Gastroesophageal sphincter (tissue), 4 donors: ENCODE data around the gene HIGD1A. TPM values are rescaled to one million over a fixed set of nuclear protein-coding genes. Genes with fewer than 3 reads are reported as not detected.

ENCODE experiments used
- ATAC-seq: fragments of 150-250 bp; one replicate; pipeline ENCODE4 v1.9.1; 2016; ENCODE audit warnings: mild to moderate bottlenecking, moderate library complexity
- H3K27ac ChIP-seq, 4 donors: fragments of 200-600 bp; sonication (generic) in 3 of 4; 1 replicate in 3 of 4; 2 replicates in 1 of 4; pipeline ENCODE4 v1.5.1; 2016 to 2019
- H3K27me3 ChIP-seq: fragments of 200-600 bp; sonication (generic); one replicate; pipeline ENCODE4 v1.5.1; 2019
- H3K36me3 ChIP-seq, 2 donors: fragments of 200-600 bp; sonication (generic); one replicate each; pipeline ENCODE4 v1.5.1; 2019; ENCODE audit warnings: control low read depth in 1 of 2
- H3K4me1 ChIP-seq, 3 donors: fragments of 200-600 bp; sonication (generic); 1 replicate in 2 of 3; 2 replicates in 1 of 3; pipeline ENCODE4 v1.5.1; 2016 to 2019; ENCODE audit warnings: control low read depth in 2 of 3
- H3K4me3 ChIP-seq, 2 donors: fragments of 200-600 bp; sonication (generic); one replicate each; pipeline ENCODE4 v1.5.1; 2019; ENCODE audit warnings: mild to moderate bottlenecking in 1 of 2, moderate library complexity in 1 of 2
- H3K9me3 ChIP-seq, 3 donors: fragments of 200-600 bp; sonication (generic); one replicate each; pipeline ENCODE4 v1.5.1; 2017 to 2019; ENCODE audit warnings: control low read depth in 2 of 3
- CTCF ChIP-seq, 4 experiments: fragments of 200-600 bp in 2 of 4; fragments of 450-650 bp in 2 of 4; sonication (generic) in 1 of 4; IDR thresholded peaks; one replicate each; pipeline ENCODE4 v1.5.1; 2017 to 2019; ENCODE audit warnings: antibody characterized with exemption in 4 of 4, mild to moderate bottlenecking in 2 of 4, moderate library complexity in 2 of 4
- EP300 ChIP-seq: sonication (generic); formaldehyde crosslinking; IDR thresholded peaks from one replicate; pipeline ENCODE4 v1.6.1; 2017; ENCODE audit warnings: antibody characterized with exemption, mild to moderate bottlenecking
- POLR2A ChIP-seq, 2 donors: fragments of 450-650 bp; IDR thresholded peaks; one replicate each; pipeline ENCODE4 v1.6.1; 2017; ENCODE audit warnings: antibody characterized with exemption in 2 of 2, mild to moderate bottlenecking in 2 of 2, moderate library complexity in 1 of 2
- POLR2AphosphoS5 ChIP-seq: sonication (generic); formaldehyde crosslinking; IDR thresholded peaks from one replicate; pipeline ENCODE4 v1.6.1; 2017; ENCODE audit warnings: antibody characterized with exemption
- WGBS, 2 donors: methylation state at CpG; one replicate each; pipeline ENCODE4 v1.1.5; 2018; ENCODE audit warnings: low coverage in 1 of 2; 5-methylcytosine and 5-hydroxymethylcytosine counted together
- total RNA-seq, 4 donors: library from RNA; depleted of rRNA; stranded (reverse); fragments of >200 nt; gene quantifications; one replicate each; pipeline ENCODE4 v1.1.0, GENCODE V29; 2016

The HIGD1A gene
- total RNA-seq, 4 donors from 2014 or later, result 173 to 657 (median 393) TPM

GRCh38 chr3:42778644-42779043 lies 25.6 kb downstream of the HIGD1A start:
- Histone ChIP-seq H3K4me1 (peaks cover 24 to 86% (median 28%) of the 10 kb centered on the region in 3 donors), H3K27me3 (no peaks in the 10 kb centered on the region), H3K36me3 (peaks cover 0 to 19% of the 10 kb centered on the region in 2 donors), H3K27ac (peak overlapping the region; percentile 79 to 86 (median 82)), H3K4me3 (no peak overlapping the region), H3K9me3 (no peaks in the 10 kb centered on the region)
- 0 to 5% methylated on average over 1 to 2 of the region's 2 CpGs for WGBS, 2 donors
- ATAC-seq, result peak; percentile 77
- TF ChIP-seq CTCF (IDR thresholded peaks at IDR 0.05), result no peak
- no peak for TF ChIP-seq EP300
- TF ChIP-seq POLR2A (IDR thresholded peaks at IDR 0.05), result no peak
- TF ChIP-seq POLR2AphosphoS5, result peak; percentile 98

- peak overlapping the region; percentile 3 to 86 (median 85) for H3K27ac ChIP-seq
Measured at GRCh38 chr3:42773409-42773751, 30.9 kb downstream of the HIGD1A start.

GRCh38 chr3:42772670-42773408 lies 31.5 kb downstream of the HIGD1A start, which contains the start of gene CCDC13:
Gene CCDC13 (minus strand): TSS chr3:42773253. CDS start chr3:42758345, 14,908 bp downstream.
- ATAC-seq, result peak; percentile 96
- Histone ChIP-seq H3K36me3 (no peaks in the 10 kb centered on the region), H3K4me3 (peak within 1 kb of the TSS; percentile 18 to 61), H3K27me3 (no peaks in the 10 kb centered on the region), H3K4me1 (peaks cover 5 to 40% (median 7%) of the 10 kb centered on the region in 3 donors), H3K9me3 (no peaks in the 10 kb centered on the region), H3K27ac (peak within 1 kb of the TSS; percentile 3 to 86 (median 85))
- TF ChIP-seq EP300 (no peak), POLR2A (IDR thresholded peaks at IDR 0.05) (peak in 1 of 2 donors; percentile 22), POLR2AphosphoS5 (peak; percentile 91), CTCF (IDR thresholded peaks at IDR 0.05) (peak in 1 of 4 experiments; percentile 1)
- 0% methylated on average over 1 to 11 of the region's 63 CpGs for WGBS, 2 donors

More at GRCh38 chr3:42773409-42773751, 30.9 kb downstream of the HIGD1A start:
- Histone ChIP-seq H3K36me3 (no peaks in the 10 kb centered on the region), H3K27me3 (no peaks in the 10 kb centered on the region), H3K4me3 (peak overlapping the region; percentile 18 to 61), H3K9me3 (no peaks in the 10 kb centered on the region), H3K4me1 (peaks cover 7 to 46% (median 12%) of the 10 kb centered on the region in 3 donors)
- ATAC-seq, result no peak
- TF ChIP-seq POLR2A (IDR thresholded peaks at IDR 0.05), result no peak
- no peak for TF ChIP-seq EP300
- no peak for TF ChIP-seq POLR2AphosphoS5
- no peak for TF ChIP-seq CTCF (IDR thresholded peaks at IDR 0.05)
- WGBS, 2 donors, result 6 to 8% methylated on average over 6 of the region's 6 CpGs

GRCh38 chr3:42771271-42771670 lies 33.0 kb downstream of the HIGD1A start:
- no peak for ATAC-seq
- Histone ChIP-seq H3K27me3 (no peaks in the 10 kb centered on the region), H3K27ac (no peak overlapping the region), H3K4me3 (no peak overlapping the region), H3K9me3 (no peaks in the 10 kb centered on the region), H3K36me3 (no peaks in the 10 kb centered on the region), H3K4me1 (peaks cover 0 to 25% (median 0%) of the 10 kb centered on the region in 3 donors)
- TF ChIP-seq EP300 (no peak), POLR2A (IDR thresholded peaks at IDR 0.05) (no peak), CTCF (IDR thresholded peaks at IDR 0.05) (no peak), POLR2AphosphoS5 (no peak)
- 78 to 100% methylated on average over 1 of the region's 1 CpG for WGBS, 2 donors
